Measurements from ENCODE around the gene SYT1. TPM values are rescaled to one million over a fixed set of nuclear protein-coding genes. Genes with fewer than 3 reads are reported as not detected.

SYT1 gene
- total RNA-seq, 1 experiment from 2014 or later = 80.9 TPM

GRCh38 chr12:79402606-79403005, 538.0 kb downstream of the SYT1 start:
- ChIA-PET CTCF (no interaction called here), POLR2A (ENCODE audit: low non-redundant PET) (no interaction called here)
- Histone ChIP-seq H3K4me3 (ENCODE audit: low read depth, low read length, poor library complexity, severe bottlenecking) (no peak overlapping the region), H3K27me3 (replicated peaks; ENCODE audit: insufficient read depth, low read depth, low read length, poor library complexity) (no peaks in the 10 kb centered on the region), H3K4me1 (ENCODE audit: insufficient read depth, low read length, poor library complexity, severe bottlenecking) (peaks cover 26% of the 10 kb centered on the region), H3K9me3 (ENCODE audit: low read depth, low read length, poor library complexity, severe bottlenecking) (no peaks in the 10 kb centered on the region), H3K36me3 (ENCODE audit: insufficient read depth, low read length, poor library complexity, severe bottlenecking) (no peaks in the 10 kb centered on the region), H3K27ac (ENCODE audit: low read depth, low read length, poor library complexity, severe bottlenecking) (no peak overlapping the region)
- BruUV-seq (replicated peaks) = no TSS peak
- intact Hi-C loops (cut with micrococcal nuclease; ENCODE audit: unreplicated experiment) = no loop called here
- TF ChIP-seq EZH2 (IDR thresholded peaks at IDR 0.05; ENCODE audit: borderline replicate concordance, low read depth, low read length, poor library complexity, severe bottlenecking) (no peak), CTCF (conservative IDR thresholded peaks at IDR 0.05; ENCODE audit: low read depth, low read length) (no peak)
- no peak for DNase-seq (ENCODE audit: low spot score)

- no peak for TF ChIP-seq CTCF (conservative IDR thresholded peaks at IDR 0.05; ENCODE audit: low read depth, low read length)
- no peak for TF ChIP-seq EZH2 (IDR thresholded peaks at IDR 0.05; ENCODE audit: borderline replicate concordance, low read depth, low read length, poor library complexity, severe bottlenecking)
- Histone ChIP-seq H3K27me3 (replicated peaks; ENCODE audit: insufficient read depth, low read depth, low read length, poor library complexity) (no peaks in the 10 kb centered on the region), H3K9me3 (ENCODE audit: low read depth, low read length, poor library complexity, severe bottlenecking) (no peaks in the 10 kb centered on the region), H3K36me3 (ENCODE audit: insufficient read depth, low read length, poor library complexity, severe bottlenecking) (no peaks in the 10 kb centered on the region), H3K4me1 (ENCODE audit: insufficient read depth, low read length, poor library complexity, severe bottlenecking) (peaks cover 27% of the 10 kb centered on the region), H3K27ac (ENCODE audit: low read depth, low read length, poor library complexity, severe bottlenecking) (no peak overlapping the region), H3K4me3 (ENCODE audit: low read depth, low read length, poor library complexity, severe bottlenecking) (no peak overlapping the region)
- CTCF ChIA-PET = no interaction called here
- no TSS peak for BruUV-seq (replicated peaks)
- POLR2A ChIA-PET (ENCODE audit: low non-redundant PET) = no interaction called here
- DNase-seq (ENCODE audit: low spot score) = no peak
- intact Hi-C loops (cut with micrococcal nuclease; ENCODE audit: unreplicated experiment) = no loop called here
These were observed 542.4 kb downstream of the SYT1 start for GRCh38 chr12:79406993-79407392.

- Histone ChIP-seq H3K4me3 (ENCODE audit: low read depth, low read length, poor library complexity, severe bottlenecking) (no peak overlapping the region), H3K36me3 (ENCODE audit: insufficient read depth, low read length, poor library complexity, severe bottlenecking) (no peaks in the 10 kb centered on the region), H3K27me3 (replicated peaks; ENCODE audit: insufficient read depth, low read depth, low read length, poor library complexity) (no peaks in the 10 kb centered on the region), H3K9me3 (ENCODE audit: low read depth, low read length, poor library complexity, severe bottlenecking) (no peaks in the 10 kb centered on the region), H3K4me1 (ENCODE audit: insufficient read depth, low read length, poor library complexity, severe bottlenecking) (peaks cover 21% of the 10 kb centered on the region), H3K27ac (ENCODE audit: low read depth, low read length, poor library complexity, severe bottlenecking) (no peak overlapping the region)
- DNase-seq (ENCODE audit: low spot score) = peak; percentile 81
- TF ChIP-seq CTCF (conservative IDR thresholded peaks at IDR 0.05; ENCODE audit: low read depth, low read length) = peak; percentile 77
- no peak for TF ChIP-seq EZH2 (IDR thresholded peaks at IDR 0.05; ENCODE audit: borderline replicate concordance, low read depth, low read length, poor library complexity, severe bottlenecking)
- no TSS peak for BruUV-seq (replicated peaks)
- intact Hi-C loops (cut with micrococcal nuclease; ENCODE audit: unreplicated experiment) = loop anchor here (1.0 kb wide), 1 partner anchor 330 kb away; no protein-coding TSS in a partner anchor
- CTCF ChIA-PET = interaction anchor here (0.5 to 0.6 kb wide), 2 partner anchors 41 to 712 kb away, joined by 3 to 4 read pairs; no protein-coding TSS in a partner anchor
- POLR2A ChIA-PET (ENCODE audit: low non-redundant PET) = no interaction called here
These were observed 543.4 kb downstream of the SYT1 start for GRCh38 chr12:79407671-79408622.

Measured in A673 (cell line).